HL-60 (cell line): ENCODE data around the gene PALLD.
"Not testable (repeated sequence)": the region's sequence is repeated elsewhere in the genome, so short reads cannot be mapped to it uniquely, and the experiment has no call there.

Experiments used
- DNase-seq, 2 experiments: peaks; one replicate each; pipeline ENCODE4 v3.0.0-alpha.2; 2010 to 2020; ENCODE audit warnings: low read depth in 1 of 2, low spot score in 1 of 2
- H3K27ac ChIP-seq: fragments of 250-450 bp; sonication (Bioruptor Pico); replicated peaks from 2 replicates; pipeline ENCODE4 v1.5.1; 2020; ENCODE audit warnings: mild to moderate bottlenecking, moderate library complexity
- H3K27me3 ChIP-seq: fragments of 250-450 bp; sonication (Bioruptor Pico); 2 replicates; pipeline ENCODE4 v1.5.1; 2021; ENCODE audit warnings: mild to moderate bottlenecking, moderate library complexity; ENCODE audit not compliant: insufficient read depth, poor library complexity, severe bottlenecking
- H3K4me3 ChIP-seq: replicated peaks from 2 replicates; pipeline ENCODE4 v1.5.1; 2011; ENCODE audit warnings: mild to moderate bottlenecking, control low read depth, low read length; ENCODE audit not compliant: insufficient read depth
- GABPA ChIP-seq: IDR thresholded peaks from 2 replicates; pipeline ENCODE4 v1.6.1; 2012; ENCODE audit warnings: low read depth
- POLR2AphosphoS5 ChIP-seq: IDR thresholded peaks from 2 replicates; pipeline ENCODE4 v1.6.1; 2012; ENCODE audit warnings: low read depth
- REST ChIP-seq: IDR thresholded peaks from 2 replicates; pipeline ENCODE4 v1.6.1; 2012; ENCODE audit warnings: low read depth; ENCODE audit not compliant: insufficient replicate concordance
- SPI1 ChIP-seq: IDR thresholded peaks from 2 replicates; pipeline ENCODE4 v1.6.1; 2012; ENCODE audit warnings: low read depth, mild to moderate bottlenecking, borderline replicate concordance
- TF ChIP-seq, protein P1 (sequence below): IDR thresholded peaks from one replicate; pipeline ENCODE4 v1.5.1; 2011; ENCODE audit warnings: low read length, control low read depth, inconsistent platforms; ENCODE audit not compliant: insufficient read depth

The PALLD gene

DNA sequence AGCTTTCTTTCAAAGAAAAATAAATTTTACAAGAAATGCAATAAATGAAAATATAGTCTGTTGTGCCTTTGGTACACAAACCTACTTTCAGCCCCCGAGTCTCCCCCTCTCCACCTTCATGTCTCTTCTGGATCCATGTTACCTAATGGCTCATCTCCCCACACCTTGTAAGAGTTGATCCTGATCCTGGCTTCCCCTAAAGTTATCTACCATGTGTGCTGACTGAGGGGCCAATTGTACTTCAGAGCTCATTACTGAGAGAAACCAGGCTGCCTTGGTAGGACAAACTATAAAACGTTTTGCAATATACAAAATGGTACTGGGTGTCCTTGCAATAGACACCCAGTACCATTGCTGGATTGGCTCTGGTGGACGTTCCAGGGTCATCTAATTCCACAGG lies 11.8 kb downstream of the PALLD start:
- DNase-seq, result no peak
- Histone ChIP-seq H3K27ac (no peak overlapping the region), H3K4me3 (no peak overlapping the region), H3K27me3 (no peaks in the 10 kb centered on the region)
- no peak for TF ChIP-seq POLR2AphosphoS5
- no peak for TF ChIP-seq REST
- TF ChIP-seq SPI1, result no peak
- no peak for TF ChIP-seq GABPA
- TF ChIP-seq, protein P1, sequence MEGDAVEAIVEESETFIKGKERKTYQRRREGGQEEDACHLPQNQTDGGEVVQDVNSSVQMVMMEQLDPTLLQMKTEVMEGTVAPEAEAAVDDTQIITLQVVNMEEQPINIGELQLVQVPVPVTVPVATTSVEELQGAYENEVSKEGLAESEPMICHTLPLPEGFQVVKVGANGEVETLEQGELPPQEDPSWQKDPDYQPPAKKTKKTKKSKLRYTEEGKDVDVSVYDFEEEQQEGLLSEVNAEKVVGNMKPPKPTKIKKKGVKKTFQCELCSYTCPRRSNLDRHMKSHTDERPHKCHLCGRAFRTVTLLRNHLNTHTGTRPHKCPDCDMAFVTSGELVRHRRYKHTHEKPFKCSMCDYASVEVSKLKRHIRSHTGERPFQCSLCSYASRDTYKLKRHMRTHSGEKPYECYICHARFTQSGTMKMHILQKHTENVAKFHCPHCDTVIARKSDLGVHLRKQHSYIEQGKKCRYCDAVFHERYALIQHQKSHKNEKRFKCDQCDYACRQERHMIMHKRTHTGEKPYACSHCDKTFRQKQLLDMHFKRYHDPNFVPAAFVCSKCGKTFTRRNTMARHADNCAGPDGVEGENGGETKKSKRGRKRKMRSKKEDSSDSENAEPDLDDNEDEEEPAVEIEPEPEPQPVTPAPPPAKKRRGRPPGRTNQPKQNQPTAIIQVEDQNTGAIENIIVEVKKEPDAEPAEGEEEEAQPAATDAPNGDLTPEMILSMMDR, result no peak

DNA sequence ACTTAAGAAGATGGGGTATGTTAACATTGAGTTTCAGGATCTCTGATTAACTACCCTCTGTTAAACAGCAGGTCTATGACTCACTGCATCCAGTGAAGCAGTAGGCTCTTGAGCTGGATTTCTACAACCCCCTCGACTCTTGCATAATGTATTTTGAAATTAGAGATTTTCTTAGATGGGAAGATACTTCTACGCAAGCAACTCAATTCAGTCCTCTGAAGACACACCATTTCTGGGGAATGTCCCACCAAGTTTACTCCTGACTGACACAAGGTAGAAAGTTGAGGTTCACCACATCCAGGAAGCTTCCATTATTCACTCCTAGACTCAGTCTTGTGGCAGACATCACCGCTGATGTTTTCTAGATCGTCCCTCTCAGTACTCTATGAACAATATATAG lies 12.9 kb downstream of the PALLD start:
- H3K27ac ChIP-seq, result no peak overlapping the region
- TF ChIP-seq SPI1 (no peak), POLR2AphosphoS5 (no peak), REST (no peak), GABPA (no peak)
- TF ChIP-seq, protein P1, result no peak
- DNase-seq, result peak; percentile 32 to 63
- no peak overlapping the region for H3K4me3 ChIP-seq
- H3K27me3 ChIP-seq, result no peaks in the 10 kb centered on the region

DNA sequence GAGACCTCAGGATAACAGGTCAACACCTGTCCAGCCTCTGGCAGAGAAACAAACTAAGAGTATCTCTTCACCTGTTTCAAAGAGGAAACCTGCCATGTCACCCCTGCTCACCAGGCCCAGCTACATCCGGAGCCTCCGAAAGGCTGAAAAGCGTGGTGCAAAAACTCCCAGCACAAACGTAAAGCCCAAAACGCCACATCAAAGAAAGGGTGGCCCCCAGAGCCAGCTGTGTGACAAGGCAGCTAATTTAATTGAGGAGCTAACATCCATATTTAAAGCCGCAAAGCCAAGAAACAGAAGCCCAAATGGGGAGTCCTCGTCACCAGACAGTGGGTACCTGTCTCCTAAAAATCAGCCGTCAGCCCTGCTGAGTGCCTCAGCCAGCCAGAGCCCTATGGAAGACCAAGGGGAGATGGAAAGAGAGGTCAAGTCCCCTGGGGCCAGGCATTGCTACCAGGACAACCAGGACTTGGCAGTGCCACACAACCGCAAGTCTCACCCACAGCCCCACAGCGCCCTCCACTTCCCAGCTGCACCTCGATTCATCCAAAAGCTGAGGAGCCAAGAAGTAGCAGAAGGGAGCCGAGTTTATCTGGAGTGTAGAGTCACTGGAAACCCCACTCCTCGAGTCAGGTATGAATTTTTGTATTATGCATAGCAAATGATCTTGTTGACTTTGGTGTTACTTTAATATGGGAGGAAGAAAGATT lies 15.1 kb downstream of the PALLD start:
- no peak overlapping the region for H3K4me3 ChIP-seq
- TF ChIP-seq POLR2AphosphoS5 (no peak), REST (no peak)
- H3K27me3 ChIP-seq, result no peaks in the 10 kb centered on the region
- no peak overlapping the region for H3K27ac ChIP-seq
- no peak for DNase-seq

DNA sequence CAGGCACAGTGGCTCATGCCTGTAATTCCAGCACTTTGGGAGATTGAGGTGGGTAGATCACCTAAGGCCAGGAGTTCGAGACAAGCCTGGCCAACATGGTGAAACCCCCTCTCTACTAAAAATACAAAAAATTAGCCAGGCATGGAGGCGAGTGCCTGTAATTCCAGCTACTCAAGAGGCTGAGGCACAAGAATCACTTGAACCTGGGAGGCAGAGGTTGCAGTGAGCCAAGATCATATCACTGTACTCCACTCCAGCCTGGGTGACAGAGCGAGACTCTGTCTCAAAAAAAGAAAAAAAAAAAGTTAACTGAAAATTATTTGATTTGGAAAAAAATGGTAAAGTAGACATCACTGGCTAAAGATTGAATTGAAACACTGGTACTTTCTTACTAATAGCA lies 17.0 kb downstream of the PALLD start:
- H3K27me3 ChIP-seq, DNase-seq, H3K27ac ChIP-seq: not testable (repeated sequence)

More for the DNA sequence above, 17.0 kb downstream of the PALLD start:
- not testable (repeated sequence) for H3K4me3 ChIP-seq
